HepG2 (cell line): ENCODE data around the gene CACNA1G. TPM values are rescaled to one million over a fixed set of nuclear protein-coding genes. Genes with fewer than 3 reads are reported as not detected.

Source experiments
- ESRRA ChIP-seq: sonication (generic); formaldehyde crosslinking; IDR thresholded peaks from 2 replicates; pipeline ENCODE4 v1.5.1; 2020; ENCODE audit warnings: mild to moderate bottlenecking, low read depth, missing genetic modification reagents
- KLF15 ChIP-seq: sonication (generic); formaldehyde crosslinking; IDR thresholded peaks from 2 replicates; pipeline ENCODE4 v1.8.1; 2023; ENCODE audit warnings: borderline replicate concordance, mild to moderate bottlenecking, inconsistent platforms, missing genetic modification reagents, mixed read lengths
- RARA ChIP-seq: IDR thresholded peaks from 2 replicates; pipeline ENCODE4 v1.6.1; 2016; ENCODE audit warnings: missing genetic modification reagents, missing compliant biosample characterization
- REPIN1 ChIP-seq: sonication (generic); formaldehyde crosslinking; IDR thresholded peaks from 2 replicates; pipeline ENCODE4 v1.8.0; 2022; ENCODE audit warnings: missing genetic modification reagents, low read depth, mild to moderate bottlenecking, borderline replicate concordance
- SMAD1 ChIP-seq: sonication (generic); formaldehyde crosslinking; IDR thresholded peaks from 2 replicates; pipeline ENCODE4 v1.4.0; 2020; ENCODE audit warnings: missing genetic modification reagents, low read depth, mild to moderate bottlenecking, borderline replicate concordance
- SRSF9 ChIP-seq: fragments of 200-400 bp; formaldehyde crosslinking; IDR thresholded peaks from 2 replicates; pipeline ENCODE4 v1.6.1; 2018; ENCODE audit warnings: borderline replicate concordance, mild to moderate bottlenecking, low read depth, low read length; ENCODE audit not compliant: insufficient read depth, poor library complexity, severe bottlenecking
- TBX3 ChIP-seq: fragments of 450-650 bp; IDR thresholded peaks from 2 replicates; pipeline ENCODE4 v1.6.1; 2017; ENCODE audit warnings: antibody characterized with exemption, mild to moderate bottlenecking, inconsistent platforms, borderline replicate concordance
- XRCC5 ChIP-seq: fragments of 200-400 bp; formaldehyde crosslinking; optimal IDR thresholded peaks from 2 replicates; pipeline ENCODE3; 2017; ENCODE audit warnings: mild to moderate bottlenecking, low read length
- ZFP1 ChIP-seq: IDR thresholded peaks from 2 replicates; pipeline ENCODE4 v1.6.1; 2016
- ZFP41 ChIP-seq: sonication (generic); formaldehyde crosslinking; IDR thresholded peaks from 2 replicates; pipeline ENCODE4 v1.4.0; 2020; ENCODE audit warnings: mild to moderate bottlenecking, missing genetic modification reagents, borderline replicate concordance
- ZFP91 ChIP-seq: sonication (generic); formaldehyde crosslinking; IDR thresholded peaks from 2 replicates; pipeline ENCODE4 v1.9.0; 2022; ENCODE audit warnings: missing genetic modification reagents, mild to moderate bottlenecking, borderline replicate concordance
- ZKSCAN8 ChIP-seq: IDR thresholded peaks from 2 replicates; pipeline ENCODE4 v1.6.1; 2016; ENCODE audit warnings: borderline replicate concordance, missing genetic modification reagents, missing compliant biosample characterization
- ZNF143 ChIP-seq: sonication (generic); formaldehyde crosslinking; IDR thresholded peaks from 2 replicates; pipeline ENCODE4 v1.4.0; 2020; ENCODE audit warnings: missing genetic modification reagents
- ZNF224 ChIP-seq: sonication (generic); formaldehyde crosslinking; IDR thresholded peaks from 2 replicates; pipeline ENCODE4 v1.5.0; 2020; ENCODE audit warnings: mild to moderate bottlenecking, missing genetic modification reagents
- ZNF354B ChIP-seq: sonication (generic); formaldehyde crosslinking; IDR thresholded peaks from 2 replicates; pipeline ENCODE4 v1.8.0; 2022; ENCODE audit warnings: mild to moderate bottlenecking, missing genetic modification reagents
- ZNF414 ChIP-seq: sonication (generic); formaldehyde crosslinking; IDR thresholded peaks from 2 replicates; pipeline ENCODE4 v1.5.0; 2020; ENCODE audit warnings: missing genetic modification reagents
- ZNF484 ChIP-seq: sonication (generic); formaldehyde crosslinking; IDR thresholded peaks from 2 replicates; pipeline ENCODE4 v1.5.1; 2020; ENCODE audit warnings: mild to moderate bottlenecking, low read depth, missing genetic modification reagents, borderline replicate concordance
- ZNF558 ChIP-seq: sonication (generic); formaldehyde crosslinking; IDR thresholded peaks from 2 replicates; pipeline ENCODE4 v1.9.0; 2022; ENCODE audit warnings: mild to moderate bottlenecking, missing genetic modification reagents, borderline replicate concordance
- ZNF670 ChIP-seq: sonication (generic); formaldehyde crosslinking; IDR thresholded peaks from 2 replicates; pipeline ENCODE4 v1.8.0; 2022; ENCODE audit warnings: mild to moderate bottlenecking, missing genetic modification reagents, borderline replicate concordance
- ZNF674 ChIP-seq: sonication (generic); formaldehyde crosslinking; IDR thresholded peaks from 2 replicates; pipeline ENCODE4 v1.5.0; 2020; ENCODE audit warnings: low read depth, mild to moderate bottlenecking, missing genetic modification reagents
- ZNF710 ChIP-seq: sonication (generic); formaldehyde crosslinking; IDR thresholded peaks from 2 replicates; pipeline ENCODE4 v1.5.0; 2020; ENCODE audit warnings: mild to moderate bottlenecking, missing genetic modification reagents, borderline replicate concordance
- ZNF878 ChIP-seq: sonication (generic); formaldehyde crosslinking; IDR thresholded peaks from 2 replicates; pipeline ENCODE4 v1.8.1; 2023; ENCODE audit warnings: mild to moderate bottlenecking, missing genetic modification reagents, moderate library complexity
- ZSCAN30 ChIP-seq: sonication (generic); formaldehyde crosslinking; IDR thresholded peaks from 2 replicates; pipeline ENCODE4 v1.5.0; 2020; ENCODE audit warnings: mild to moderate bottlenecking, missing genetic modification reagents
- polyA plus RNA-seq, 8 experiments: library from polyadenylated mRNA; depleted of rRNA in 3 of 8; stranded (reverse) in 7 of 8; unstranded in 1 of 8; fragments of >200 nt; fragmentation: Illumina TruSeq in 4 of 8; extraction: Trizol in 4 of 8; gene quantifications; 2 replicates each; pipeline versions ENCODE4 v1.2.1 to v1.2.3, GENCODE V29; 2011 to 2016; ENCODE audit warnings: low read depth in 4 of 8, missing spikeins in 1 of 8, mixed read lengths in 1 of 8; ENCODE audit not compliant: insufficient read depth in 1 of 8
- total RNA-seq, 5 experiments: library from RNA; depleted of rRNA; stranded (reverse); fragments of >200 nt; fragmentation: Illumina TruSeq; extraction: Trizol; gene quantifications; 2 replicates each; pipeline ENCODE4 v1.2.3, GENCODE V29; 2016; ENCODE audit warnings: low read depth in 1 of 5
- TF ChIP-seq, protein P1 (sequence below): IDR thresholded peaks from 2 replicates; pipeline ENCODE4 v1.6.1; 2016; ENCODE audit warnings: missing genetic modification reagents, missing compliant biosample characterization
- TF ChIP-seq, protein P2 (sequence below): sonication (generic); formaldehyde crosslinking; IDR thresholded peaks from 2 replicates; pipeline ENCODE4 v1.4.0; 2020; ENCODE audit warnings: mild to moderate bottlenecking, missing genetic modification reagents

CACNA1G gene
- total and polyA plus RNA-seq, 2 of the 13 experiments (the other 11 are each of a cell fraction or from before 2014, with no cell fraction given): 0.02 TPM; not detected in 1

GRCh38 chr17:50660887-50661345, 100.4 kb downstream of the CACNA1G start (continued):
- no peak for TF ChIP-seq ZKSCAN8 (CRISPR knock-in tag)
- no peak for TF ChIP-seq ZNF143 (CRISPR knock-in tag)
- TF ChIP-seq ZFP91 (CRISPR knock-in tag): peak; percentile 8; the same call in 1 of the 2 replicates
- TF ChIP-seq ZFP41 (CRISPR knock-in tag): 0 out of 2 replicates have a peak, but pooled peaks have one; percentile 1
- no peak for TF ChIP-seq ZNF224 (CRISPR knock-in tag)
- no peak for TF ChIP-seq ZNF710
- 0 out of 2 replicates have a peak, but pooled peaks have one; percentile 32 for TF ChIP-seq ZNF670
- TF ChIP-seq ZNF354B (CRISPR knock-in tag): 0 out of 2 replicates have a peak, but pooled peaks have one; percentile 54
- TF ChIP-seq REPIN1 (CRISPR knock-in tag): no peak
- TF ChIP-seq TBX3: no peak
- no peak for TF ChIP-seq ZNF558 (CRISPR knock-in tag)
- 0 out of 2 replicates have a peak, but pooled peaks have one; percentile 2 for TF ChIP-seq ZNF878 (CRISPR knock-in tag)
- TF ChIP-seq ZSCAN30 (CRISPR knock-in tag): no peak
- no peak for TF ChIP-seq ZNF484
- TF ChIP-seq, protein P1, sequence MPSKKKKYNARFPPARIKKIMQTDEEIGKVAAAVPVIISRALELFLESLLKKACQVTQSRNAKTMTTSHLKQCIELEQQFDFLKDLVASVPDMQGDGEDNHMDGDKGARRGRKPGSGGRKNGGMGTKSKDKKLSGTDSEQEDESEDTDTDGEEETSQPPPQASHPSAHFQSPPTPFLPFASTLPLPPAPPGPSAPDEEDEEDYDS (CRISPR knock-in tag): no peak
- TF ChIP-seq KLF15 (CRISPR knock-in tag): no peak
- TF ChIP-seq RARA (CRISPR knock-in tag): no peak
- TF ChIP-seq SRSF9: no peak
- 0 out of 2 replicates have a peak, but pooled peaks have one; percentile 16 for TF ChIP-seq ZFP1 (CRISPR knock-in tag)
- TF ChIP-seq, protein P2, sequence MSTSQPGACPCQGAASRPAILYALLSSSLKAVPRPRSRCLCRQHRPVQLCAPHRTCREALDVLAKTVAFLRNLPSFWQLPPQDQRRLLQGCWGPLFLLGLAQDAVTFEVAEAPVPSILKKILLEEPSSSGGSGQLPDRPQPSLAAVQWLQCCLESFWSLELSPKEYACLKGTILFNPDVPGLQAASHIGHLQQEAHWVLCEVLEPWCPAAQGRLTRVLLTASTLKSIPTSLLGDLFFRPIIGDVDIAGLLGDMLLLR (CRISPR knock-in tag): no peak
- peak; percentile 12; the same call in 1 of the 2 replicates for TF ChIP-seq ESRRA (CRISPR knock-in tag)
- TF ChIP-seq SMAD1 (CRISPR knock-in tag): 0 out of 2 replicates have a peak, but pooled peaks have one; percentile 57
- TF ChIP-seq ZNF414: peak; percentile 6; the same call in 1 of the 2 replicates
- peak; percentile 36 for TF ChIP-seq XRCC5
- no peak for TF ChIP-seq ZNF674
